C4-2B (cell line): Measurements from ENCODE around the gene SIAH3.

Source experiments
- H3K27ac ChIP-seq: fragments of 450-650 bp; 2 replicates; pipeline ENCODE4 v1.5.1; 2017
- ZFX ChIP-seq: fragments of 450-650 bp; IDR thresholded peaks from 2 replicates; pipeline ENCODE4 v1.6.1; 2017
- TF ChIP-seq, protein P1 (sequence below): fragments of 450-650 bp; conservative IDR thresholded peaks from 2 replicates; pipeline ENCODE4 v1.5.1; 2017; ENCODE audit warnings: mild to moderate bottlenecking

The SIAH3 gene

DNA sequence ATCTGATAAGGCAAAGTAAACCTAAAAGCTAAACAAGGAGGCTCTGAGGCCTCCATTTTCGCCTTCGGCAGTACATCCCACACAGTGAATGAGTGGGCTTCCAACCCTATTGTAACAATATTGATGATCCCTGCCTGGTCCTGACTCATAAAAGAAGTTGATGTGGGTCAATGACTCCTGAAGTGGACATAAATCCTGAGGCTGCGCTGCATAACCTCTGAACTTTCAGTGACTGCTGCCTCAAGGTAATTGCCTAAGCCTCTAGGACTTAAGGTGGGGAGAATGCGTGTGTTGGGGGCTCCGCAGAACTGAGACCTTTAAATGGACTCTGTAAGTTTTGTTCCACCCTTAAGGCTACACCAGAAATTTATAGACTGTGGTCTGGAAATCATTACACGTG lies 42.6 kb downstream of the SIAH3 start:
- no peak overlapping the region for H3K27ac ChIP-seq
- TF ChIP-seq, protein P1, sequence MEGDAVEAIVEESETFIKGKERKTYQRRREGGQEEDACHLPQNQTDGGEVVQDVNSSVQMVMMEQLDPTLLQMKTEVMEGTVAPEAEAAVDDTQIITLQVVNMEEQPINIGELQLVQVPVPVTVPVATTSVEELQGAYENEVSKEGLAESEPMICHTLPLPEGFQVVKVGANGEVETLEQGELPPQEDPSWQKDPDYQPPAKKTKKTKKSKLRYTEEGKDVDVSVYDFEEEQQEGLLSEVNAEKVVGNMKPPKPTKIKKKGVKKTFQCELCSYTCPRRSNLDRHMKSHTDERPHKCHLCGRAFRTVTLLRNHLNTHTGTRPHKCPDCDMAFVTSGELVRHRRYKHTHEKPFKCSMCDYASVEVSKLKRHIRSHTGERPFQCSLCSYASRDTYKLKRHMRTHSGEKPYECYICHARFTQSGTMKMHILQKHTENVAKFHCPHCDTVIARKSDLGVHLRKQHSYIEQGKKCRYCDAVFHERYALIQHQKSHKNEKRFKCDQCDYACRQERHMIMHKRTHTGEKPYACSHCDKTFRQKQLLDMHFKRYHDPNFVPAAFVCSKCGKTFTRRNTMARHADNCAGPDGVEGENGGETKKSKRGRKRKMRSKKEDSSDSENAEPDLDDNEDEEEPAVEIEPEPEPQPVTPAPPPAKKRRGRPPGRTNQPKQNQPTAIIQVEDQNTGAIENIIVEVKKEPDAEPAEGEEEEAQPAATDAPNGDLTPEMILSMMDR, result no peak
- no peak for TF ChIP-seq ZFX

DNA sequence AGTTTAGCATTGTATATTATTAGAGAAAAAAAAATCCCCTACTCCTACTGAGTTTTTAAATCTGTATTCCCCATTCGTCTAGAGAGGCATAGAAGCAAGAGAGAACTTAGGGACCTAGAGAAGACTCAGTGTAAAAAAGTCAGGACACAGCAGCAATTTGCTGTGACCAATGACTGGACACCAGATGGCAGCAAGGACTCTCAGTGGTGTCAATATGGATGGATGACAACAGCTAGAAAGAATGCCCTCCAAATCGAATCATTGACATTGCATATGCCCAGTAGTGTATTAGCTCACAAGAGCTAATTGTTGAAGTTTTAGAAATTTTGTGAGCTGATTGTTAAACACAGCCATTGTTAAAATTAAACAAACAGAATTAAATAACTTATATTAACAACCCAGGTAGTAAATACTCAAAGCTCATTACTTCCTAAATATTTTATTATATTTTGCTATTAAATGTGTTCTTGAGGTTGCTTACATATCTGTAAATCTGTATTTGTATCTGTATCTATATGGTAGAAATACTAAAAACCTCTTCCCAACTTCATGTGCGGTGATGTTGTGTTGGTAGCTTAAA lies 43.9 kb downstream of the SIAH3 start:
- no peak overlapping the region for H3K27ac ChIP-seq

DNA sequence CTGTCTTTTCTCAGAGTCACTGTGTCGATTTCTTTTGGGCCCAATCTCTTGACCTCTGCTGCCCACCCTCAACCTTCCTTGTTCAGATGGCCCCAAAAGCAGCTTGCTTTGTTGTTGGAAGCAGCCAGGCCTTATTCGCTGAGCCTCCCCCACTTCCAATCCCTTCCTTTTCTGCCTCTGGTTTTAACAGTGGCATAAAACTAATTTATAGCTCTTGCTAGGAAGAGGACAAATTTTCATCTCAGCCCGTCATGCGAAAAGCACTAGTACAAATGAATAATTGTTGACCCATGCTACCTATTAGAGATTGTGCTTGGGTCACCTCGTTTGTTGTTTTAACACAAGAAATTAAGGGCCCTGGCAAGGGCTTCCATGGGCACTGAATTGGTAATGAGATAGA lies 51.1 kb downstream of the SIAH3 start:
- TF ChIP-seq, protein P1, result no peak
- no peak for TF ChIP-seq ZFX
- H3K27ac ChIP-seq, result no peak overlapping the region

More for the DNA sequence above, 43.9 kb downstream of the SIAH3 start:
- TF ChIP-seq, protein P1, result peak; percentile 80
- TF ChIP-seq ZFX, result no peak

DNA sequence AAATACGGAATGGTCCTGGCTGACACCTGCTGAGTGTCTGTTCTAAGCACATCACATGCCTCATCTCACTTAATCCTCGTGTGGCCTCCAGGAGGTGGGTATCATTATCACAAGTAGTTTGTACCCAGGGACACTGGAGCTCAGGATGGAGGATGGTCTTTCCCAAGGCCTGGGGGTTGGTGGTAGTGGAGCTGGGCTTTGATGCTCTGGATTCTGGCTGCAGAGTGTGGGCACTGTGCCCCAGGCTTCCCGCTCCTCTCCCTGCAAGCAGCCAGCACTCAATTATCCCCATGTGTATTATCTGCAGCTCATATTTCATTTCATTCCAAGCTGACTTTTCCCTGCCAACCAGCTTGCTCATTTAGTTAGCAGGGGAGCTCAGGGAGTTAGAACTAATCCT lies 52.1 kb downstream of the SIAH3 start:
- TF ChIP-seq, protein P1, result no peak
- no peak for TF ChIP-seq ZFX

DNA sequence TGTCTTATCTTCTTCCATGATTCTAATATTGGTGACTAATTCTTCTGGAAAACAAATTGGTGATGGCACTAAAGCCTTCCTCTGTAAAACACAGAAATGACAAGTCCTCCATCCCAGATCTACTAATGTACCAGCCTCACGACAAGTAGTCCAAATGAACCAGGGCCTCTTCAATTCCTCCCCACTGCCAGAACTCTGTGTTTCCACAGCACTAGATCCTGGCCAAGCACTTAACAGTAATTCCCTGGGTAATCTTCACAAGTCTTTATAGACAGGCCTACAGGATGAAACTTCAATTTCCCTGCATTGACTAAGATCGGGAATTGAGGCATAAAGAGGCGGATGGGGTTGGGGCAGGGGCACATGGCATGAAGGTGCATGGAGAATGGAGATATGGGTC lies 52.7 kb downstream of the SIAH3 start:
- no peak for TF ChIP-seq ZFX
- TF ChIP-seq, protein P1, result no peak
- no peak overlapping the region for H3K27ac ChIP-seq

More for the DNA sequence above, 52.1 kb downstream of the SIAH3 start:
- H3K27ac ChIP-seq, result no peak overlapping the region

DNA sequence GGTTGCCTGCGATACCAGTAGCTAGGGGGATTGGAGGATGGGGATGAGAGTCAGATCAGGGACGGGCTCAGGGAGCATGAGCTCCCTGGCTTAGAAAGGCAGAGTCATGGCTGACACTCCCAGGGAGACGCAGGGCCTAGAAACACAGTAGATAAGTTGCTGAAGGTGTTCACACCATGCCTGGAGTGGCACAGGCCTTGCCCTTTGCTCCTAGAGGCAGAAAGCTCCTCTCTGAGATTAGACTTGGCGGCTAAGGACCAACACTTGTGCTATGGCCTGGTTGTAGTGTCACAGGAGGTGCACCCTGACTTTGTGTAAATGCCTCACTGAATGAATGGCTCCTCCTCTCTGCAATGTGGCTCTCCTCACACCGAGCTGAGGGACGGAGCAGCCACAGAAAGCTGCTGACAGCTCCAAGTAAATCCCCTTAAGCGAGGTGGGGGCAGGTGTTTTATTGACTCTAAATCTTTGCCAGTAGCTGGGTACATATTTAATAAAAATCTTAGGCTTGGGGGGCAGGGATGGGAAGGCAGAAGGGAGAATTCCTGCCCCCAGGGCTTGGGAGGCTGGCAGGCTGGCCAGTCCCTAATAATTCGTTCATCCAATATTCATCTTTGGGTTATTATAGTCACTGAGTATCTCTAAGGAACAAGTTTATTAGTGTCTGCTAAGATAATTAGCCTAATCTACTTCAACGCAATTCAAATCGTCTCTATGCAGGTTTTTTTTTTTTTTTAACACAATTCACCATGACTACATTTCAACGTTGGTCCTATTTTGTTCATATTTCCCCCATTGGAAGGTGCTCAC lies 54.9 kb downstream of the SIAH3 start:
- TF ChIP-seq ZFX, result no peak
- H3K27ac ChIP-seq, result no peak overlapping the region

DNA sequence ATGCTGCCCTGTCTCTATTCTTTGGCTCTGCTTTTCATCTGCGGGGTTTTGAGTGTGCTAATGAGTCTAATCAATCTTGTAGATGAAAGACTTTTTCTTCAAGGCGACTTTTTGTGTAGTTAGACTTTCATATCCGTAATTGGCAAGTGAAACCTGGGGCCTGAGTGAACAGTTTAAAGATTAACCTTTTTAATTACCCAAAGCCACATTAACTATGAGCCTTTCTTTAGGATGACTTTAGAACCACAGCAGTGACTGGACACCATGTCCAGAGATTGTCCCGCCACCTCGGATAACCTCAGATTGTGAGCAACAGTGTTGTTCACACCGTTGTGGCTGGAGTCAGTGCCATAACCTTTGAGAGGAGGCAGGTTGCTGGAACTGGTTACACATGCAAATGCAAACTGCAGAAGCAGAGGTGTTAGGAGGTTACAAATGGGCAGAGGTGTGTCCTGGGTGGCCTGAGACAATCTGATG lies 58.7 kb downstream of the SIAH3 start:
- TF ChIP-seq, protein P1, result no peak
- no peak for TF ChIP-seq ZFX
- no peak overlapping the region for H3K27ac ChIP-seq
